Prostate gland (tissue), 2 donors: Measurements from ENCODE around the gene PRKAR1B.

Experiments used
- CTCF ChIP-seq, 4 experiments: fragments of 200-600 bp in 2 of 4; fragments of 450-650 bp in 2 of 4; sonication (generic) in 2 of 4; IDR thresholded peaks; 1 replicate in 3 of 4; 2 replicates in 1 of 4; pipeline ENCODE4 v1.5.1; 2016 to 2019; ENCODE audit warnings: antibody characterized with exemption in 4 of 4, mild to moderate bottlenecking in 2 of 4, moderate library complexity in 2 of 4
- POLR2A ChIP-seq: fragments of 450-650 bp; IDR thresholded peaks from one replicate; pipeline ENCODE4 v1.6.1; 2016; ENCODE audit warnings: antibody characterized with exemption, mild to moderate bottlenecking
- POLR2AphosphoS5 ChIP-seq: sonication (generic); formaldehyde crosslinking; IDR thresholded peaks from one replicate; pipeline ENCODE4 v1.6.1; 2017; ENCODE audit warnings: antibody characterized with exemption

GRCh38 chr7:517774-518629 is 209.1 kb downstream of the PRKAR1B start:
- no peak for TF ChIP-seq CTCF (IDR thresholded peaks at IDR 0.05)
- no peak for TF ChIP-seq POLR2A
- TF ChIP-seq POLR2AphosphoS5 = peak; percentile 7
